HL-60 (cell line): Measurements from ENCODE around the gene NELFE.

Source experiments
- CTCF ChIP-seq: IDR thresholded peaks from one replicate; pipeline ENCODE4 v1.5.1; 2011; ENCODE audit warnings: low read length, control low read depth, inconsistent platforms; ENCODE audit not compliant: insufficient read depth
- REST ChIP-seq: IDR thresholded peaks from 2 replicates; pipeline ENCODE4 v1.6.1; 2012; ENCODE audit warnings: low read depth; ENCODE audit not compliant: insufficient replicate concordance

GRCh38 chr6:31922942-31923341 lies 35.8 kb downstream of the NELFE start:
- TF ChIP-seq CTCF, result peak; percentile 2
- no peak for TF ChIP-seq REST
